Memory B cell (primary cell): Measurements from ENCODE around the gene CALR.

ENCODE experiments used
- ATAC-seq: fragments of 150-1000 bp; cut with Tn5 transposase; 2 replicates; pipeline ENCODE4 v1.10.0; 2021; ENCODE audit warnings: low read depth, mild to moderate bottlenecking, moderate library complexity
- DNase-seq, 2 donors: peaks; one replicate each; pipeline ENCODE4 v3.0.0; 2022; ENCODE audit warnings: low spot score in 2 of 2
- H3K27ac Mint-ChIP-seq: one replicate; pipeline ENCODE4 v1.8.0; 2022; ENCODE audit warnings: mild to moderate bottlenecking, moderate library complexity, mixed read lengths
- H3K27me3 Mint-ChIP-seq: one replicate; pipeline ENCODE4 v1.8.0; 2022; ENCODE audit warnings: mixed read lengths
- H3K36me3 Mint-ChIP-seq: one replicate; pipeline ENCODE4 v1.8.0; 2022; ENCODE audit warnings: mild to moderate bottlenecking, mixed read lengths
- H3K4me1 Mint-ChIP-seq: one replicate; pipeline ENCODE4 v1.8.0; 2022; ENCODE audit warnings: mixed read lengths
- H3K4me3 Mint-ChIP-seq: one replicate; pipeline ENCODE4 v1.8.0; 2022; ENCODE audit warnings: mild to moderate bottlenecking, moderate library complexity, mixed read lengths
- H3K9me3 Mint-ChIP-seq: one replicate; pipeline ENCODE4 v1.8.0; 2022; ENCODE audit warnings: mixed read lengths

CALR gene

DNA sequence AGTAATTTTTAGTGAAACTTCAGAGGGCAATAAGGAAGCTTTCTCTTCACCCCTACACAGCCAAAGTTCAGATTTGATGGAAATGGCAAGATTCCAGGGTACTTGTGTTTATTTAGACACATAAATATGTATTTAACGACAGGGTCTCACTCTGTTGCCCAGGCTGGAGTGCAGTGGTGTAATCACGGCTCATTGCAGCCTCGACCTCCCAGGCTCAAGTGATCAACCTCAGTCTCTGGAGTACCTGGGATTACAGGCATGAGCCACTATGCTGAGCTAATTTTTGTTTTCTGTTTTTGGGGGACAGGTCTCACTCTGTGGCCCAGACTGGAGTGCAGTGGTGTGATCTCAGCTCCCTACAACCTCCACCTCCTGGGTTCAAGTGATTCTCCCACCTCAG lies 17.4 kb upstream of the CALR start:
- Mint-ChIP-seq H3K9me3 (no peaks in the 10 kb centered on the region), H3K4me3 (no peak overlapping the region), H3K27ac (no peak overlapping the region), H3K27me3 (peaks cover 2% of the 10 kb centered on the region), H3K4me1 (peaks cover 5% of the 10 kb centered on the region), H3K36me3 (peaks cover 11% of the 10 kb centered on the region)
- ATAC-seq (no peak), DNase-seq (no peak)

DNA sequence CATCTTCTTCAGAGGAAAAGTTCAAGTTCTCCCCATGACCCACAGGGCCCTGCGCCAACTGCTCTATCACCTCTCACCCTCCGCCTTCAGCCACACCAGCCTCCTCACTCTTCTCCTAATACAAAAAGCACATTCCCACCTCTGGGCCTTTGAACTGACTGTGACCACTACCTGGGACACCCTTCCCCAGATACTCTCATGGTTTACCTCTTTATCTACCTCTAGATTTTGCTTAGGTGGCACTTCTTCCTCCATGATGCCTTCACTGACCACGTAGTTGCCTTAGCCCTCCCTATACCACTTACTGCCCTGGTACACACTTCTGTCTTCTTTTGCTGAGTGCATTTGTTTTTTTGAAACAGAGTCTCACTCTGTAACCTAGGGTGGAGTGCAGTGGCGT lies 15.4 kb upstream of the CALR start:
- Mint-ChIP-seq H3K27ac (no peak overlapping the region), H3K36me3 (peaks cover 18% of the 10 kb centered on the region), H3K27me3 (no peaks in the 10 kb centered on the region), H3K9me3 (no peaks in the 10 kb centered on the region), H3K4me1 (peaks cover 5% of the 10 kb centered on the region), H3K4me3 (no peak overlapping the region)
- DNase-seq, result no peak
- ATAC-seq, result no peak

GRCh38 chr19:12924621-12925310 lies 13.6 kb upstream of the CALR start:
- Mint-ChIP-seq H3K27ac (no peak overlapping the region), H3K4me3 (no peak overlapping the region), H3K27me3 (no peaks in the 10 kb centered on the region), H3K9me3 (no peaks in the 10 kb centered on the region), H3K36me3 (peaks cover 25% of the 10 kb centered on the region), H3K4me1 (no peaks in the 10 kb centered on the region)
- ATAC-seq, result no peak
- no peak for DNase-seq

- ATAC-seq (no peak), DNase-seq (no peak)
- Mint-ChIP-seq H3K4me1 (peaks cover 16% of the 10 kb centered on the region), H3K36me3 (peaks cover 16% of the 10 kb centered on the region), H3K27me3 (no peaks in the 10 kb centered on the region), H3K4me3 (no peak overlapping the region), H3K9me3 (no peaks in the 10 kb centered on the region), H3K27ac (no peak overlapping the region)
Measured at GRCh38 chr19:12930002-12930645, 8.3 kb upstream of the CALR start.

DNA sequence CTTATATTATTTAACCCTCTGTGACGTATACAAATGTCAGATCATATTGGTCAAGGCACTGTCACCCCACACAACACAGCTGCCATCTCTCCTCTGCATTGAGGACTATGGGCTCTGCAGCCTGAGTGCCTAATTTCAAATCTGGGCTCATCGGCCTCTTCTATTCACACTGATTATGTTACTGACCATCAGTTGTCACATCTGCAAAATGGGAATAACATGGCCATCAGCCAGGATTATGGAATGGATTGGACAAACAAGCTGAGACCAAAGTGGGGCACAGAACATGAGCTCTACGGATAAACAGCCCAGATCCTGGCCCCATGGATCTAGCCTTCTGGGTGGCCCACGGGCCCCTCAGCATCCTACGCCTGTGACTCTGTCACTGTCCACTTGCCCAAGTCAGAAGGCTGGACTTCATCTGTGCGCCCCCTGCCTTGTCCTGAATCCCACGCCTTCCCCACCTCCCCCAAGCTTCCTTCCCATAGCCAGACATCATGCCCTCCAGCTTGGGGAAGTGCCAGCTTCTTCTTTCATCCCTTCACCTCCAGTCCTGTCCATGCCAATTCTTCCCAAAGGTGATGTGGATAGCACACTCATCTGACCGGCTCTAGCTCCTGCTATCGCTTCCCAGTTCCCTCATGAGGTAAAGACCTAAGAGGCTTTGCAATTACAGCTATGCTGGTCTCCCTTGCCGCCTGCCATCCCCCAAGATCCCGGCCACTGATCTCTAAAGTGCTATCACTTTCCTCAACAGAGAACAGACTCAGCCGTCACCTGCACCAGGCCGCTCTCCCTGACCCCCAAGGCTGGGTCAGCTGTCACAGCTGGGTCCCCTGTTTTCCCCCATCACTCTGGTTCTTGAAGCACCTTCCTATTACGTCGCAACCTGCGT lies 5.8 kb upstream of the CALR start:
- Mint-ChIP-seq H3K27me3 (no peaks in the 10 kb centered on the region), H3K4me3 (peak overlapping the region; percentile 97), H3K27ac (peak overlapping the region; percentile 90), H3K4me1 (peaks cover 25% of the 10 kb centered on the region), H3K36me3 (peaks cover 7% of the 10 kb centered on the region), H3K9me3 (no peaks in the 10 kb centered on the region)
- no peak for ATAC-seq
- DNase-seq, result no peak

DNA sequence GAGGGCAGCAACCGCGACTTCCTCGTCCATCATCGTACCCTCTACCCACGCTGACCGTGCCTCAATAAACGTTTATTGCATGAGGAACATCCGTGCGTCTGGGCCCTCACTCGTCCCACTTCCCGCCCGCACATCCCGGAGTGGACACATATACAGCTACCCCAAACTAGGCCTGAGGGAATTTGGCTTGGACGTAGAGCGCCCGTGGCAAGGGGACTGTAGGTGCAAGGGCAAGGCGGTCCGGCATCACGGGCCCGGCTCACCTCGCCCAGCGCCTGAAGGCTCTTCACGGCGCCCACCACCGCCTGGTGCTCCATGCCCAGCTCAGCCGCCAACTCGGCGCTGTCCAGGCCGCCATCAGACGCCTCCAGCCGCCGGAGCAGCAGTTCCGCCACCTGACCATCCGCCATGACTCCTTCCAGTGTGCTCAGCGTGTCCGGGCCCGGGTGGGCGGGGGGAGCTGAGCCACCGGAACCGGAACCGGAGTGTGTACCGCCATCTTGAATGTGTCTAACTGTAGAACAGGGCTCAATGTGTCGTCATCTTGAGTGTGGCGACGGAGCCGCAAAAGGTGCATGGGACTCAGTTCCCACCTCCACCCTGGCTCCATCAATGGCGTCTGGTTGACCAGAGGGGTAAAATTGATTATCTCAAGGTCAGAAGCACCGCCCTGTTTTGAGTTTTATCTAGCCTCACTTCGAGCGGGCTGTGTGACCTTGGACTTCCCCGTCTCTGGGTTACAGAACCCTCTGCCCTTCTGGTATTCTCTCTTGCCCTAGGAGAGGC lies 4.9 kb upstream of the CALR start, which contains the start of gene FARSA:
TSS of gene FARSA (minus strand) at position 425 of the 786 bp plus-strand sequence. CDS start at position 410, 15 bp downstream.
- Mint-ChIP-seq H3K27ac (peak within 1 kb of the TSS; percentile 90), H3K27me3 (no peaks in the 10 kb centered on the region), H3K9me3 (no peaks in the 10 kb centered on the region), H3K4me3 (peak within 1 kb of the TSS; percentile 97), H3K4me1 (peaks cover 28% of the 10 kb centered on the region), H3K36me3 (peaks cover 5% of the 10 kb centered on the region)
- peak; percentile 72 to 75 for DNase-seq
- peak; percentile 57 for ATAC-seq

DNA sequence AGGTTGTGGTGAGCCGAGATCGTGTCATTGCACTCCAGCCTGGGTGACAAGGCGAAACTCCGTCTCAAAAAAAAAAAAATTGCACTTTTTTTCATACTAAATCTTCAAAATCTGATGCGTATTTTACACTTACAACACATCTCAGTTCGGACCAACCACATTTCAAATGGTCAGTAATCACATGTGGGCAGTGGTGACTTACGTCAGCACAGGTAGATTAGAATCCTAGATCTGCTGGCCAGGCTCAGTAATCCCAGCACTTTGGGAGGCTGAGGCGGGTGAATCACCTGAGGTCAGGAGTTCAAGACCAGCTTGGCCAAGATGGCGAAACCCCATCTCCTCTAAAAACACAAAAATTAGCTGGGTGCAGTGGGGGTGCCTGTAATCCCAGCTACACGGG lies 3.3 kb upstream of the CALR start:
- no peak overlapping the region for H3K4me3 Mint-ChIP-seq
- DNase-seq, result no peak
- peaks cover 8% of the 10 kb centered on the region for H3K36me3 Mint-ChIP-seq
- no peak overlapping the region for H3K27ac Mint-ChIP-seq
- H3K9me3 Mint-ChIP-seq, result no peaks in the 10 kb centered on the region
- peaks cover 35% of the 10 kb centered on the region for H3K4me1 Mint-ChIP-seq
- ATAC-seq, result no peak
- H3K27me3 Mint-ChIP-seq, result no peaks in the 10 kb centered on the region

DNA sequence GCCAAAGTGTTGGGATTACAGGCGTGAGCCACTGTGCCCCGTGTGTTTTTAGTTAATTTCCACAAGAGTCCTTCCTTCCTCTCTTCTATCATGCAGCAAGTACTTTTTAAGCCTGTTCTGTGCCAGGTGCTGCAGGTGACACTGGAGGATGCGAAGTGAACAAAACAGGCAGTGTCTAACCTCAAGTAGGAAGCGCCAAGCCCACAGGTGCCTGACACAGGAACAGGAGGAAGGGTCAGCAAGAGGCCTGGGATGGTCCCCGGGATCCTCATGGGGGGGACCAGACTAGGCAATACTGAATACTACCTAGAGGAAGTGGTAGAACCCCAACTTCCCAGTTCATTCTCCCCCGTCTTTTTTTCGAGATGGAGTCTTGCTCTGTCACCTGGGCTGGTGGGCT lies 1.8 kb upstream of the CALR start:
- no peak for DNase-seq
- no peaks in the 10 kb centered on the region for H3K27me3 Mint-ChIP-seq
- ATAC-seq, result no peak
- no peak overlapping the region for H3K4me3 Mint-ChIP-seq
- peaks cover 41% of the 10 kb centered on the region for H3K4me1 Mint-ChIP-seq
- H3K9me3 Mint-ChIP-seq, result no peaks in the 10 kb centered on the region
- H3K36me3 Mint-ChIP-seq, result peaks cover 16% of the 10 kb centered on the region
- no peak overlapping the region for H3K27ac Mint-ChIP-seq

GRCh38 chr19:12937093-12937926 lies 1.1 kb upstream of the CALR start:
- DNase-seq (no peak), ATAC-seq (no peak)
- Mint-ChIP-seq H3K36me3 (peaks cover 17% of the 10 kb centered on the region), H3K9me3 (no peaks in the 10 kb centered on the region), H3K4me1 (peaks cover 38% of the 10 kb centered on the region), H3K27me3 (no peaks in the 10 kb centered on the region), H3K27ac (peak overlapping the region; percentile 97), H3K4me3 (peak overlapping the region; percentile 99)

- Mint-ChIP-seq H3K9me3 (no peaks in the 10 kb centered on the region), H3K4me3 (peak overlapping the region; percentile 99), H3K27ac (peak overlapping the region; percentile 97), H3K27me3 (no peaks in the 10 kb centered on the region), H3K36me3 (peaks cover 24% of the 10 kb centered on the region), H3K4me1 (peaks cover 35% of the 10 kb centered on the region)
- peak; percentile 15 for ATAC-seq
- DNase-seq, result no peak
Measured at GRCh38 chr19:12938779-12939601, 581 bp downstream of the CALR start.

- ATAC-seq (no peak), DNase-seq (no peak)
- H3K27ac Mint-ChIP-seq, result peak overlapping the region; percentile 97
- peaks cover 37% of the 10 kb centered on the region for H3K4me1 Mint-ChIP-seq
- no peaks in the 10 kb centered on the region for H3K27me3 Mint-ChIP-seq
- no peaks in the 10 kb centered on the region for H3K9me3 Mint-ChIP-seq
- peaks cover 27% of the 10 kb centered on the region for H3K36me3 Mint-ChIP-seq
- peak overlapping the region; percentile 99 for H3K4me3 Mint-ChIP-seq
Measured at GRCh38 chr19:12939975-12940423, 1.6 kb downstream of the CALR start.

DNA sequence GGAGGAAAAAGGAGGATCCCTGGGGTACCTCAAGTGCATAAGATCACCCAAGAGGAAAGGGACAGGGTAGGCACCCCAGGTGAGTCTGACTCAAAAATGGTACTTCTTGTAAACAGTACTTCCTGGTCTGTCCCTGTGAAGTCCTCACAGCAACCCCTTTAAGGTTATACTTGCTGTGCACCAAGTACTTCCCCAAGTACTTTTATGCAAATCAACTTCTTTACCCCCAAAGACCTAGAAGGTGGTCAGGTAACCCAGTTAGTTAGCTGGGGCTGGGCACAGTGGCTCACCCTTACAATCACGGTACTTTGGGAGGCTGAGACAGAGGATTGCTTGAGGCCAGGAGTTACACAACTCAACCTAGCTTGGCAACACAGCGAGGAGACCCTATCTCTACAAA lies 2.5 kb downstream of the CALR start:
- no peaks in the 10 kb centered on the region for H3K27me3 Mint-ChIP-seq
- peaks cover 40% of the 10 kb centered on the region for H3K4me1 Mint-ChIP-seq
- no peak for ATAC-seq
- peaks cover 27% of the 10 kb centered on the region for H3K36me3 Mint-ChIP-seq
- H3K9me3 Mint-ChIP-seq, result no peaks in the 10 kb centered on the region
- DNase-seq, result no peak
- H3K4me3 Mint-ChIP-seq, result peak overlapping the region; percentile 99
- peak overlapping the region; percentile 15 for H3K27ac Mint-ChIP-seq
